ENCODE data around the gene TMEM266.

Gene TMEM266

DNA sequence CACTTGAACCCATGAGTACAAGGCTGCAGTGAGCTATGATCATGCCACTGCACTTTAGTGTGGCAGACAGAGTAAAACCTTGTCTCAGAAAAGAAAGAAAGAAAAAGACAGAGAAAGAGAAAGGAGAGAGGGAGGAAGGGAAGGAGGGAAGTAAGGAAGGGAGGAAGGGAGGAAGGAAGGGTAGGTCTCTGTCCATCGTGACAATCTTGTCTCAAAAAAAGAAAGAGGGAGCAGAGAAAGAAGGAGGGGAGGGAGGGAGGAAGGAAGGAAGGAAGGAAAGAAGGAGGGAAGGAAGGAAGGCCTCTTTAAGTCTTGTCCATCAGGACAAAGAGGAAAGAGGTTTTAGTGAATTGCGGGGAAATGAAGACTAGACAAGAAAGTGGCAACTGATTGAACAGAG, 129.3 kb downstream of the TMEM266 start:
- DNase-seq: no peak

- DNase-seq: no peak
Observed at GRCh38 chr15:76190070-76190564, 130.3 kb downstream of the TMEM266 start.

GRCh38 chr15:76190751-76191538, 131.2 kb downstream of the TMEM266 start:
- peak; percentile 8 for DNase-seq

GRCh38 chr15:76191539-76192244, 131.9 kb downstream of the TMEM266 start:
- DNase-seq: no peak

GRCh38 chr15:76192715-76193114, 132.9 kb downstream of the TMEM266 start:
- no peak for DNase-seq

GRCh38 chr15:76193934-76194333, 134.1 kb downstream of the TMEM266 start:
- no peak for DNase-seq

DNA sequence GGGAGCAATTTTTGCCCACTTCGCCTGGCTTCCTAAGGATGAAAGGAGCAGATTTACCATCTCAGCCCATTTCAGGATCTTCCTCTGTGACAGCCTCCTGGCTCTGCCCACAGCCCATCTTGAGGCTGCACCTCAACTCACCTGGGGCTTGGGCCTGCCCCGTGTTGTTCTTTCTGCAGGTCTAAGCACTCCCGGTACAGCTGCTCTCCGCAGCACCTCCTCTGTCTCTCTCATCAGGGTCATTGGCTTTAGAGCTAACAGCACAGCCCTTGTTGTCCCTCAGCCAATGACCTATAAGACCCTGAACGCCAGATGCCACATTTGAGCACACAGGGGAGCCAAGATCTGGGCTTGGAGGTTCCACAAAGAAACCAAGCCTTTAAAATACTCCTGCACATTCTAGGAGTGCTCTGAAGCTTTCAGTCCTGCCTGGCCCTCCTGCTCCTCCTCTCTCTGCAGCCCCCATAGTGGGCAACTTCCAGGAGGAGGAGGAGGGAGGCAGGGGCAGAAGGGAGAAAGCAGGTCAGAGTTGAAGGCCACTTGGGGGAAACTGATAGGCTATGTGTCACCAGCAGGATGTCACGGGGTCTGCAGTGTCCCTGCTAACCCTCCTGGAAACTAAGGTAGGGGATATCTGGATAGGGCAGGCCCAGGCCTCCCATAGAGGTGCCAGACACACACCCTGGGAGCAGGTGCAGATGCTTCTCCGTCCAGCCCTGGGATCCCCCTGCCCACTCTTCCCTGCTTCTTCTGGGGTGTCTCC, 135.9 kb downstream of the TMEM266 start:
- DNase-seq: no peak

- no peak for DNase-seq
Observed at GRCh38 chr15:76196269-76197231, 136.8 kb downstream of the TMEM266 start.

DNA sequence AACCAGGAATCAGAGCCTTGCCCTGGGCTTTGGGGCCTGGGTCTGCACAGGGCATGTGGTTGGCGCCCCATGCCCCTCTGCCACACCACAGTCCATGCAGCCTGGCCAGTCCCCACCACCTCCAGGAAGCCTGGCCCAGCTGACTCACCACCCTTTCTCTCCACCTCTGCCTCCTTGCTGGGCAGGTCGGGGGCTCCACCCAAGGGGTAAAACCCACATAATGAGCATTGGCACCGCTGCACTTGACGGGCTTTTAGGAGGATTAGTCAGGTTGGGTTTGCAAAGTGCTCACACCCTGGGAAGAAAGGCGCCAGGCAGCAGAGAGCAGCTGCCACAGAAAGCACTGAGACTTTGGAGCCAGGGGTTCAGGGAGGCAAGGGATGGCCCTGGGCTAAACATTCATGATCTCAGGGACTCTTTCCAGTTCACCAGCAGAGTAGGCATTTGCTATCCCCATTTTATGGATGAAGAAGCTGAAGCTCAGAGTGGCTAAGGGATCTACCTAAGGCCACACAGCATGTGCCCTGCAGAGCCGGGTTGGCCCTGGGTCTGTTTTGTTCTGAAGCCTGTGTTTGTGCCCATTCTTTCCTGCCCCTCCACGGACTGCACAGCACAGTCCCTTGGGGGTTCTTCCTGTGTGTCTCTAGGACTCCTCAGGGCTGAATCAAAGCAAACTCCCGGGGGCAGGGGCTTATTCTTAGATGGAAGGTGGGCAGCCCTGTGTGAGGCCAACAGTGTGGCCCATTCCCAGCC, 138.1 kb downstream of the TMEM266 start:
- DNase-seq: no peak

GRCh38 chr15:76198456-76199105, 138.8 kb downstream of the TMEM266 start:
- DNase-seq: no peak

DNA sequence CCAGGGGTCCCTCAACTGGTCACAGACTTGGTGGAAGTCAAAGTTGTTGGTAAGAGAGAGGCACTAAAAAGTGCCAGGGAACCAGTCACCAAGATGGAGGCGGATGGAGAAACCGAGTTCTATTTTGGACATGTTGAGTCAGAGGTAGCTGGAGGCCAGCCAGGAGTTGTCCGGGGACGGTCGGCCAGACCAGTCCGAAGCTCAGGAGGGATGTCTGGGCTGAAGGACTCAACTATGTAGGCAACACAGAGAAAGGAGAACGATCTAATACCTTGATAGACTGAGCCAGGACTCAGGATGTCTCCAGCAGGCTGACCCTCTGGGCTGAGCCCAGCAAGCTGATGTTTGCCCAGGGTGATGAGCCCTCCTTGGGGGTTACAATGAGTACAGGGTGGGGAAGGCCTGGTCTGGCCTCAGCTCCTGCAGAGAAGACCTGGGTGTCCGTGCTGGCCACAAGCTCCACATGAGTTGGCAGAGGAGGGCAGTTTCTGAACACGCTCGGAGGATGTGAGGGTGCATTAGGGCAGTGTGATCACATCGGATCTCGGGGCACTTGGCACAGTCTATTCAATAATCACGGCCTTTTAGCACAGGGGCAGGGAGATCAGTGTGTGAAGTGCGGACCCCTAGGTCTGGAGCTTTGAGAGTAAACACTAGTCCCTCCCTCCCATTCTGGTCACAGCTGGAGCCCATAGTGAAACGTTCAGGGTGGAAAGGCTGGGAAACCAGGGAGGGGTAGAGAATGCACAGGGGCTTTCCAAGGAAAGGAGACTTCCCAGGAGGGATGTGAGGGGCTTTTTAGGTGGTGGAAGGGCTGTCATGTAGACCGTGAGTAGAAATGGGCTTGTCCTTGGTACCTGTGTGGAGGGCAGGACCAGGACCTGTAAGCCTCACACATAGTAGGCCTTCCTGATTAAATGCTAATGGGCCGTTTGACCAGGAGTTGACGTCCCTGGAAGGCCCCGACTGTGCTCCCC, 139.6 kb downstream of the TMEM266 start:
- DNase-seq: no peak

GRCh38 chr15:76200083-76200465, 140.3 kb downstream of the TMEM266 start:
- DNase-seq: no peak

- DNase-seq: no peak
Observed at GRCh38 chr15:76200641-76201105, 140.9 kb downstream of the TMEM266 start.

DNA sequence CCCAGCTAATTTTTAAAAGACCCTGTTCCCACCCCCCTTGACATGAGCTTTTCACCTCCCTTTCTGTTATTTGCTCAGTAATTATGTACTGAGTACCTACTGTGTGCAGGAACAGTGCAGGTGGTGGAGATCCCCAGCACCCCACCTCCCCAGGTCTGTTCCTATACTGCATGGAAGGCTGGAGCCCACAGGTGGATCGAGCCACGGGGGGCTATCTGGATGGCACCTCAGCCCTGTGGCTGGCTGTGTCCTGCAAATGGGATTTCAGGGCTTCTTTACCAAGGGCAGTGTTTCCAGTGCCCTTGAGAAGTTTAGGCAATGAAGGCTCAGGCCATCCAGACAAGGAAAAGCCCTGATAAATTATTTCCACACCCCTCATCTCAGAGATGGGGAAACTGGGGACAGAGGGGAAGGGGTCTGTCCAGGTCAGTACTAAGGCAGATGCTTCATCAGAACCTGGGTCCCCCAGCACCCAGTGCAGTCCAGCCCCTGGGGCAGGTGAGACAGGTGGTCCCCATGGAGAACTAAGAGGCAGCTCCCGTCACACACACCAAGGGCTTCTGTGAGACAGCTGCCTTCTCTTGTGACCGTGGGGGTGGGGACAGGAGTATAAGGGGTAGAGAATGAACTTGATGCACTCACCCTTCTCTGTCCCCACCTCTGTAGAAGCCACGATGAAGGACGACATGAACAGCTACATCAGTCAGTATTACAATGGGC, 141.9 kb downstream of the TMEM266 start:
- DNase-seq: no peak

- no peak for DNase-seq
Observed at GRCh38 chr15:76203346-76204108, 143.7 kb downstream of the TMEM266 start.

- DNase-seq: no peak
Observed at GRCh38 chr15:76204109-76204845, 144.5 kb downstream of the TMEM266 start.

- no peak for DNase-seq
Observed at GRCh38 chr15:76204916-76205460, 145.2 kb downstream of the TMEM266 start.

Data from NCI-H2107 (cell line).